Measurements from ENCODE around the gene OOSP4B. TPM values are rescaled to one million over a fixed set of nuclear protein-coding genes. Genes with fewer than 3 reads are reported as not detected.
"Not testable (repeated sequence)": the region's sequence is repeated elsewhere in the genome, so short reads cannot be mapped to it uniquely, and the experiment has no call there.

The OOSP4B gene
- total and polyA plus RNA-seq, 7 donors = not detected

DNA sequence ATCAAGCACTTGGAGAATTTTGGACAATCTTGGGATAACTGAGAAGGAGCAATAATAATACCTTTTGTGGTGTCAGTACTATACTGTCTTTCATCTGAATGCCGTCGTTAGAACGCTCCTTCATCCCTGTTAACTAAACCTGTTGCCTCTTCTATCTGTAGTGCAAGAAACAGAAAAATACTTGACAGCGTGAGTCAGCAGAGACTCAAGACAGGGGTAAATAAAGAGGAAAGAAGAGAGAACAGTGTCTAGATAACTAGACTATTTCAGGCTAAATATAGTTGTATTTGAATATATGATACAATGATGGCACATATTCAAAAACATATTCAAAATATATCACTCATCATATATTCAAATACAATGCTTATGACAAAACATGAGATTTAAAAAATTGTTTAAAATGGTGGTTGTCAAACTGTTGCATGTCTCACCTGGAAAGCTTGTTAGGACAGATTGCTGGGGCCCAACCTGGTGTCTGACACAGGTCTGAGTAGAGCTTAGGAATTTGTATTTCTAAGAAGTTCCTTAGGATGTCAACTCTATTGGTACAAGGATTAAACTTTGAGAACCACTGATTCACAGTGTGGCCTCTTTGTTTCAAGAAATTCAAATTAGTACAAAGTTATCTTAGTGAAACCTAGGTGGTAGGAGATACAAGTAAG is 35.7 kb upstream of the OOSP4B start:
- no peak for TF ChIP-seq EP300 (IDR thresholded peaks at IDR 0.05)
- TF ChIP-seq POLR2AphosphoS5 (IDR thresholded peaks at IDR 0.05) = no peak
- TF ChIP-seq, protein P1, sequence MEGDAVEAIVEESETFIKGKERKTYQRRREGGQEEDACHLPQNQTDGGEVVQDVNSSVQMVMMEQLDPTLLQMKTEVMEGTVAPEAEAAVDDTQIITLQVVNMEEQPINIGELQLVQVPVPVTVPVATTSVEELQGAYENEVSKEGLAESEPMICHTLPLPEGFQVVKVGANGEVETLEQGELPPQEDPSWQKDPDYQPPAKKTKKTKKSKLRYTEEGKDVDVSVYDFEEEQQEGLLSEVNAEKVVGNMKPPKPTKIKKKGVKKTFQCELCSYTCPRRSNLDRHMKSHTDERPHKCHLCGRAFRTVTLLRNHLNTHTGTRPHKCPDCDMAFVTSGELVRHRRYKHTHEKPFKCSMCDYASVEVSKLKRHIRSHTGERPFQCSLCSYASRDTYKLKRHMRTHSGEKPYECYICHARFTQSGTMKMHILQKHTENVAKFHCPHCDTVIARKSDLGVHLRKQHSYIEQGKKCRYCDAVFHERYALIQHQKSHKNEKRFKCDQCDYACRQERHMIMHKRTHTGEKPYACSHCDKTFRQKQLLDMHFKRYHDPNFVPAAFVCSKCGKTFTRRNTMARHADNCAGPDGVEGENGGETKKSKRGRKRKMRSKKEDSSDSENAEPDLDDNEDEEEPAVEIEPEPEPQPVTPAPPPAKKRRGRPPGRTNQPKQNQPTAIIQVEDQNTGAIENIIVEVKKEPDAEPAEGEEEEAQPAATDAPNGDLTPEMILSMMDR (IDR thresholded peaks at IDR 0.05) = no peak
- TF ChIP-seq POLR2A (IDR thresholded peaks at IDR 0.05) = no peak
- Histone ChIP-seq H3K4me1 (no peaks in the 10 kb centered on the region), H3K9me3 (no peaks in the 10 kb centered on the region), H3K27ac (no peak overlapping the region), H3K36me3 (no peaks in the 10 kb centered on the region), H3K4me3 (no peak overlapping the region), H3K27me3 (no peaks in the 10 kb centered on the region)
- 95 to 96% methylated on average over 4 of the region's 4 CpGs for whole genome bisulfite sequencing, 2 donors
- intact Hi-C loops (cut with DNase I) = no loop called here
- no peak for DNase-seq

DNA sequence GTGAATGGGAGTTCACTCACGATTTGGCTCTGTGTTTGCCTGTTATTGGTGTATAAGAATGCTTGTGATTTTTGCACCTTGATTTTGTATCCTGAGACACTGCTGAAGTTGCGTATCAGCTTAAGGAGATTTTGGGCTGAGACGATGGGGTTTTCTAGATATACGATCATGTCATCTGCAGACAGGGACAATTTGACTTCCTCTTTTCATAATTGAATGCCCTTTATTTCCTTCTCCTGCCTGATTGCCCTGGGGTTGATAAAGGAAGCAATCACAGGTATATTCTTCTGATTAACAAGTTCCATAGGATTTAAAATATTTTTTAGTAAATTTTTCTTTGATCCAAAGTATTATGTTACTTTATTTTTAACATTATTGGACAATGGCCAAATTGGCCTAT is 34.9 kb upstream of the OOSP4B start:
- H3K36me3 ChIP-seq; DNase-seq; H3K9me3 ChIP-seq; intact Hi-C loops (cut with DNase I); H3K27ac ChIP-seq; H3K27me3 ChIP-seq; H3K4me1 ChIP-seq; H3K4me3 ChIP-seq: not testable (repeated sequence)
- WGBS, 2 donors = 51 to 79% methylated on average over 4 of the region's 4 CpGs

DNA sequence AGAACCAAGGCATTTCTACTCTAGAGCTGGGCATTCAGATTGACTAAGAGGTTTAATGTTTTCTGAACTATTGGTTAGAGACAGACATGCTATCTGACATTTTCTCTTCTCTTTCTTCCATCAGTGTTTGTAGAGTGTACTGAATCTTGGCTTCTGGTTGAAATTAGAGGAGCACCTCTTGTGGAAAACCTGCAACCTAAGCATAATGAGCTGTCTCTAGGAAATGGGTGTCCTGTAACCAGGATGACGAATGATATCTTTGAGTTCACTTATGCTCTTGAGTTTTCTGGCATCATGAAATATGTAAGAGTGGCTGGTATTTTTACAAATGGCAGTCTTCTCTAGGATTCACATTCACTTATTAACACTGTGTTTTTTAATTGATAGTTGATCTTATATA is 33.8 kb upstream of the OOSP4B start:
- Histone ChIP-seq H3K27ac (no peak overlapping the region), H3K4me1 (no peaks in the 10 kb centered on the region), H3K4me3 (no peak overlapping the region), H3K36me3 (no peaks in the 10 kb centered on the region), H3K9me3 (no peaks in the 10 kb centered on the region), H3K27me3 (no peaks in the 10 kb centered on the region)
- 91 to 95% methylated on average over 1 of the region's 1 CpG for WGBS, 2 donors
- intact Hi-C loops (cut with DNase I) = no loop called here
- no peak for DNase-seq
- TF ChIP-seq EP300 (IDR thresholded peaks at IDR 0.05) = no peak
- TF ChIP-seq, protein P1 (IDR thresholded peaks at IDR 0.05) = no peak
- TF ChIP-seq POLR2AphosphoS5 (IDR thresholded peaks at IDR 0.05) = no peak
- TF ChIP-seq POLR2A (IDR thresholded peaks at IDR 0.05) = no peak

DNA sequence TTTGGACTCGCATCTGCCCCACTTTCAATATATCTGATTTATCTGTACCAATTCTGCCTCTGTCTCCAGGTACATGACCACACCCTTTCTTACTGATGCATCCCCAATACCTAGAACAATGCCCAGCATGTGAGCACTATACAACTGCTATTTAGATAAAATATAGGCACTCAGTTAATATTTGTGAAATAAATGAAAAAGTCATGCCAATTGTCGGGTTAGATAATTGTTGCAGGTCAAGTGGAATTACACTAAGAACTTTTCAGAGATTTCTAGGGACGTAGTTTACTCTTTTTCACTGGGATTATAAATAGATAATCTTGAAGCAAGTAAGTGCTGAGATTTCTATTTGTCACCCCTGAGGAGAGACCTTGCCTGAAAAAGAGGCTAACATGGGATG is 32.6 kb upstream of the OOSP4B start:
- Histone ChIP-seq H3K9me3 (no peaks in the 10 kb centered on the region), H3K4me3 (no peak overlapping the region), H3K27ac (no peak overlapping the region), H3K36me3 (no peaks in the 10 kb centered on the region), H3K4me1 (no peaks in the 10 kb centered on the region), H3K27me3 (no peaks in the 10 kb centered on the region)
- WGBS, 2 donors = 90 to 94% methylated on average over 3 of the region's 3 CpGs
- no peak for DNase-seq
- intact Hi-C loops (cut with DNase I) = no loop called here
- TF ChIP-seq, protein P1 (IDR thresholded peaks at IDR 0.05) = no peak

DNA sequence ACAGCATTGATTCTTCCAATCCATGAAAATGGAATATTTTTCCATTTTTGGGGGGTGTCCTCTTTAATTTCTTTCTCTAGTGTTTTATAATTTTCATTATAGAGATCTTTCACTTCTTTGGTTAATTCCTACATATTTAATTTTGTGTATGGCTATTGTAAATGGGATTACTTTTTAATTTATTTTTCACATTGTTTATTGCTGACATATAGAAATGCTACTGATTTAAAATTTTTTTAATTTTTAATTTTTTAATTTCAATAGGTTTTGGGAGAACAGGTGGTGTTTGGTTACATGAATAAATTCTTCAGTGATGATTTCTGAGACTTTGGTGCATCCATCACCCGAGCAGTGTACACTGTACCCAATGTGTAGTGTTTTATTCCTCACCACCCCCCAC is 26.6 kb upstream of the OOSP4B start:
- no peak for TF ChIP-seq EP300 (IDR thresholded peaks at IDR 0.05)
- TF ChIP-seq POLR2A (IDR thresholded peaks at IDR 0.05) = no peak
- TF ChIP-seq, protein P1 (IDR thresholded peaks at IDR 0.05) = no peak
- TF ChIP-seq POLR2AphosphoS5 (IDR thresholded peaks at IDR 0.05) = no peak
- DNase-seq = no peak
- Histone ChIP-seq H3K4me1 (no peaks in the 10 kb centered on the region), H3K27ac (no peak overlapping the region), H3K36me3 (no peaks in the 10 kb centered on the region), H3K4me3 (no peak overlapping the region), H3K27me3 (no peaks in the 10 kb centered on the region), H3K9me3 (no peaks in the 10 kb centered on the region)
- intact Hi-C loops (cut with DNase I) = no loop called here
- WGBS, 2 donors = 80 to 88% methylated on average over 1 of the region's 1 CpG
